CD14-positive monocyte (primary cell): ENCODE results near the gene ASCL2. TPM values are rescaled to one million over a fixed set of nuclear protein-coding genes. Genes with fewer than 3 reads are reported as not detected.

Experiments used
- DNase-seq, 3 donors: peaks; one replicate each; pipeline ENCODE4 v3.0.0-alpha.2; 2011 to 2022
- H2AFZ ChIP-seq: 2 replicates; pipeline ENCODE4 v1.6.0; 2012; ENCODE audit warnings: mild to moderate bottlenecking, low read depth, low read length, inconsistent platforms; ENCODE audit not compliant: insufficient read depth, poor library complexity, severe bottlenecking
- H3K27ac ChIP-seq, 2 donors: 1 replicate in 1 of 2; 2 replicates in 1 of 2; pipeline ENCODE4 v1.5.1; 2012 to 2013; ENCODE audit warnings: low read length in 2 of 2, control low read depth in 1 of 2, inconsistent platforms in 1 of 2, low read depth in 1 of 2, mild to moderate bottlenecking in 1 of 2
- H3K27me3 ChIP-seq, 2 donors: one replicate each; pipeline versions ENCODE4 v1.6.0 to v1.6.1; 2011 to 2013; ENCODE audit warnings: low read length in 2 of 2; ENCODE audit not compliant: control insufficient read depth in 2 of 2, insufficient read depth in 2 of 2
- H3K36me3 ChIP-seq, 2 donors: replicated peaks in 1 of 2; 1 replicate in 1 of 2; 2 replicates in 1 of 2; pipeline versions ENCODE4 v1.5.1 to v1.6.1; 2012 to 2013; ENCODE audit warnings: low read length in 2 of 2, control low read depth in 1 of 2, inconsistent platforms in 1 of 2, mild to moderate bottlenecking in 1 of 2; ENCODE audit not compliant: insufficient read depth in 2 of 2, control insufficient read depth in 1 of 2
- H3K4me1 ChIP-seq, 2 donors: 1 replicate in 1 of 2; 2 replicates in 1 of 2; pipeline versions ENCODE4 v1.5.1 to v1.6.1; 2012 to 2013; ENCODE audit warnings: low read length in 2 of 2, control low read depth in 1 of 2, inconsistent platforms in 1 of 2, mild to moderate bottlenecking in 1 of 2, moderate library complexity in 1 of 2; ENCODE audit not compliant: insufficient read depth in 2 of 2, control insufficient read depth in 1 of 2
- H3K4me2 ChIP-seq: replicated peaks from 2 replicates; pipeline ENCODE3; 2012; ENCODE audit warnings: low read length, moderate library complexity, mild to moderate bottlenecking; ENCODE audit not compliant: poor library complexity, severe bottlenecking; ENCODE audit errors: extremely low read depth
- H3K4me3 ChIP-seq, 3 experiments: fragments of 200-600 bp in 1 of 3; sonication (generic) in 1 of 3; replicated peaks in 1 of 3; 1 replicate in 2 of 3; 2 replicates in 1 of 3; pipeline ENCODE4 v1.5.1; 2011 to 2013; ENCODE audit warnings: low read length in 3 of 3, mild to moderate bottlenecking in 3 of 3, control low read depth in 2 of 3, low read depth in 2 of 3, inconsistent platforms in 1 of 3, moderate library complexity in 1 of 3
- H3K79me2 ChIP-seq: 2 replicates; pipeline ENCODE4 v1.6.0; 2012; ENCODE audit warnings: mild to moderate bottlenecking, control low read depth, inconsistent platforms, low read length, moderate library complexity; ENCODE audit not compliant: insufficient read depth
- H3K9ac ChIP-seq: 2 replicates; pipeline ENCODE4 v1.6.0; 2017; ENCODE audit warnings: low read length, mild to moderate bottlenecking; ENCODE audit not compliant: insufficient read depth, poor library complexity, severe bottlenecking
- H3K9me3 ChIP-seq, 2 donors: replicated peaks in 1 of 2; 1 replicate in 1 of 2; 2 replicates in 1 of 2; pipeline versions ENCODE4 v1.5.1 to v1.6.1; 2012 to 2013; ENCODE audit warnings: low read length in 2 of 2, control low read depth in 1 of 2; ENCODE audit not compliant: control insufficient read depth in 1 of 2, insufficient read depth in 1 of 2
- H4K20me1 ChIP-seq: 2 replicates; pipeline ENCODE4 v1.6.0; 2012; ENCODE audit warnings: mild to moderate bottlenecking, low read length, control low read depth, moderate library complexity; ENCODE audit not compliant: insufficient read depth
- H3K27ac Mint-ChIP-seq, 7 donors: one replicate each; pipeline ENCODE4 v1.8.0; 2020; ENCODE audit warnings: mild to moderate bottlenecking in 7 of 7, mixed read lengths in 7 of 7, moderate library complexity in 6 of 7, inconsistent platforms in 2 of 7
- H3K27me3 Mint-ChIP-seq, 3 donors: one replicate each; pipeline ENCODE4 v1.8.0; 2021 to 2022; ENCODE audit warnings: low read depth in 3 of 3, mild to moderate bottlenecking in 3 of 3, mixed read lengths in 3 of 3, moderate library complexity in 3 of 3, inconsistent platforms in 1 of 3
- H3K36me3 Mint-ChIP-seq, 2 donors: one replicate each; pipeline ENCODE4 v1.8.0; 2020; ENCODE audit warnings: mixed read lengths in 2 of 2, inconsistent platforms in 1 of 2, mild to moderate bottlenecking in 1 of 2
- H3K4me1 Mint-ChIP-seq: one replicate; pipeline ENCODE4 v1.8.0; 2020; ENCODE audit warnings: mild to moderate bottlenecking, mixed read lengths
- H3K4me3 Mint-ChIP-seq, 2 donors: one replicate each; pipeline ENCODE4 v1.8.0; 2020; ENCODE audit warnings: mild to moderate bottlenecking in 2 of 2, mixed read lengths in 2 of 2, moderate library complexity in 1 of 2
- H3K9me3 Mint-ChIP-seq, 7 donors: one replicate each; pipeline ENCODE4 v1.8.0; 2020 to 2022; ENCODE audit warnings: mixed read lengths in 7 of 7, mild to moderate bottlenecking in 6 of 7, moderate library complexity in 6 of 7, inconsistent platforms in 2 of 7
- CTCF ChIP-seq: fragments of 200-600 bp; IDR thresholded peaks from one replicate; pipeline ENCODE4 v1.8.0; 2022; ENCODE audit warnings: antibody characterized with exemption, mild to moderate bottlenecking
- WGBS: methylation state at CpG from one replicate; pipeline ENCODE4 v1.1.5; 2013; ENCODE audit warnings: missing lambda C conversion rate; ENCODE audit not compliant: insufficient coverage; 5-methylcytosine and 5-hydroxymethylcytosine counted together
- intact Hi-C, 2 donors: fragments of 100-400 bp; cut with micrococcal nuclease; formaldehyde crosslinking; loops; one replicate each; pipeline versions ENCODE4 v1.15.0 to v1.15.1; 2023
- polyA plus RNA-seq, 3 donors: library from polyadenylated mRNA; depleted of rRNA in 1 of 3; unstranded in 2 of 3; stranded (reverse) in 1 of 3; fragments of 300-500 nt in 2 of 3; fragments of >200 nt in 1 of 3; fragmentation: Illumina TruSeq in 2 of 3; gene quantifications; 1 replicate in 2 of 3; 2 replicates in 1 of 3; pipeline ENCODE4 v1.2.3, GENCODE V29; 2012 to 2021

The ASCL2 gene
- polyA plus RNA-seq, 3 donors, result 5.7 to 11.4 (median 8.3) TPM

DNA sequence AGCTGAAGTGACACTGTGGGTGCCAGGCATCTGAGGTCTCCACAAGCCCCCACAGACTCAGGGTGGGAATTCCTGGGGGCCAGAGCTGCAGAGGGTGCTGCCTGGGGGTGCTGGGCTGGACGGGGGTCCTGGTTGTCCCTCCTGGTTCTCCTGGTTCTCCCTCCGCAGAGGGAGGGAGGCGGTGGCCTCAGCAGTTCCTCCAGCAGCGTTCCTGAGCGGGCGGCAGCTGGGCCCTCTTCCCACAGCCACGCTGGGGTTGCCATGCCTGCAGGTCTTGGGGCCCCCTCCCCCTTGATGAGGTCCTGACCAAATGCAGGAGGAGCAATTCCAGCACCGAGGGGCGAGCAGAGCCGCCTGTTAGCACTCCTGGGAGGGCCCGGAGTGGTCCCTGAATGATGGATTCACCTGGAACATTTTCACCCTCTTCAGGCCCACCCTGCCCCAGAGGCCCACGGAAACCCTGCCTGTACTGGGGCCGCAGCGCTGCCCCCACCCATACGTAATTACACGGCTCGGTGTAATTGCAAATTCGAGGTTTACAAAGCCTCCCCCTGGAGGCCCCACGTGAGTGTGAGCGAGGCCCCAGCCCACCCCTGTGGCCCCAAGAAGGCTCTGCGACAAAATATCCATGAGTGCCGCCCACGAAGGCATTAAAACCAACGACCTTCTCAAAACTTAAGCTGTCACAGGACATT, 30.7 kb upstream of the ASCL2 start:
- peak in 2 of 3 donors; percentile 14 to 20 for DNase-seq
- no peaks in the 10 kb centered on the region for H3K27me3 ChIP-seq
- TF ChIP-seq CTCF, result no peak
- peak overlapping the region; percentile 72 for H3K9ac ChIP-seq
- H3K9me3 ChIP-seq, result no peaks in the 10 kb centered on the region
- Mint-ChIP-seq H3K9me3 (no peaks in the 10 kb centered on the region), H3K36me3 (peaks cover 20 to 41% of the 10 kb centered on the region in 2 donors), H3K27ac (peak overlapping the region; percentile 87 to 96 (median 94)), H3K4me1 (peaks cover 62% of the 10 kb centered on the region), H3K4me3 (peak overlapping the region; percentile 88 to 96), H3K27me3 (peaks cover 0 to 3% (median 0%) of the 10 kb centered on the region in 3 donors)
- peak overlapping the region; percentile 66 for H2AFZ ChIP-seq
- peak overlapping the region; percentile 42 to 86 (median 76) for H3K4me3 ChIP-seq
- intact Hi-C loops, result loop anchor here in 1 of 2 donors (5.0 to 10.0 kb wide), 3 partner anchors 34 to 584 kb away; partner anchors contain the start of gene CDKN1C
- H3K4me2 ChIP-seq, result peak overlapping the region; percentile 99
- peaks cover 29 to 34% of the 10 kb centered on the region in 2 donors for H3K36me3 ChIP-seq
- peaks cover 63% of the 10 kb centered on the region for H4K20me1 ChIP-seq
- peak overlapping the region; percentile 87 to 91 for H3K27ac ChIP-seq
- peaks cover 74% of the 10 kb centered on the region for H3K79me2 ChIP-seq
- 0% methylated on average over 17 of the region's 24 CpGs for WGBS
- H3K4me1 ChIP-seq, result peaks cover 57 to 66% of the 10 kb centered on the region in 2 donors

GRCh38 chr11:2300290-2300935, 30.0 kb upstream of the ASCL2 start:
- peak overlapping the region; percentile 42 to 86 (median 76) for H3K4me3 ChIP-seq
- H3K9ac ChIP-seq, result peak overlapping the region; percentile 72
- peaks cover 29 to 34% of the 10 kb centered on the region in 2 donors for H3K36me3 ChIP-seq
- H3K27me3 Mint-ChIP-seq, result peaks cover 0 to 3% (median 0%) of the 10 kb centered on the region in 3 donors
- peaks cover 20 to 41% of the 10 kb centered on the region in 2 donors for H3K36me3 Mint-ChIP-seq
- peak overlapping the region; percentile 31 for H2AFZ ChIP-seq
- no peaks in the 10 kb centered on the region for H3K9me3 ChIP-seq
- H3K4me1 ChIP-seq, result peaks cover 50 to 60% of the 10 kb centered on the region in 2 donors
- WGBS, result 1% methylated on average over 14 of the region's 19 CpGs
- H4K20me1 ChIP-seq, result peaks cover 62% of the 10 kb centered on the region
- no peaks in the 10 kb centered on the region for H3K27me3 ChIP-seq
- H3K4me2 ChIP-seq, result peak overlapping the region; percentile 99
- H3K27ac Mint-ChIP-seq, result peak overlapping the region; percentile 72 to 96 (median 87)
- intact Hi-C loops, result loop anchor here in 1 of 2 donors (5.0 to 10.0 kb wide), 3 partner anchors 33 to 584 kb away; partner anchors contain the start of gene CDKN1C
- H3K27ac ChIP-seq, result peak overlapping the region; percentile 87 to 91
- peaks cover 60% of the 10 kb centered on the region for H3K4me1 Mint-ChIP-seq
- H3K79me2 ChIP-seq, result peaks cover 67% of the 10 kb centered on the region
- peak in 1 of 3 donors; percentile 29 for DNase-seq
- no peak for TF ChIP-seq CTCF
- H3K9me3 Mint-ChIP-seq, result no peaks in the 10 kb centered on the region
- H3K4me3 Mint-ChIP-seq, result peak overlapping the region; percentile 88 to 96
